ENCODE data around the gene C10orf53.
"Not testable (repeated sequence)": the region's sequence is repeated elsewhere in the genome, so short reads cannot be mapped to it uniquely, and the experiment has no call there.

The C10orf53 gene

DNA sequence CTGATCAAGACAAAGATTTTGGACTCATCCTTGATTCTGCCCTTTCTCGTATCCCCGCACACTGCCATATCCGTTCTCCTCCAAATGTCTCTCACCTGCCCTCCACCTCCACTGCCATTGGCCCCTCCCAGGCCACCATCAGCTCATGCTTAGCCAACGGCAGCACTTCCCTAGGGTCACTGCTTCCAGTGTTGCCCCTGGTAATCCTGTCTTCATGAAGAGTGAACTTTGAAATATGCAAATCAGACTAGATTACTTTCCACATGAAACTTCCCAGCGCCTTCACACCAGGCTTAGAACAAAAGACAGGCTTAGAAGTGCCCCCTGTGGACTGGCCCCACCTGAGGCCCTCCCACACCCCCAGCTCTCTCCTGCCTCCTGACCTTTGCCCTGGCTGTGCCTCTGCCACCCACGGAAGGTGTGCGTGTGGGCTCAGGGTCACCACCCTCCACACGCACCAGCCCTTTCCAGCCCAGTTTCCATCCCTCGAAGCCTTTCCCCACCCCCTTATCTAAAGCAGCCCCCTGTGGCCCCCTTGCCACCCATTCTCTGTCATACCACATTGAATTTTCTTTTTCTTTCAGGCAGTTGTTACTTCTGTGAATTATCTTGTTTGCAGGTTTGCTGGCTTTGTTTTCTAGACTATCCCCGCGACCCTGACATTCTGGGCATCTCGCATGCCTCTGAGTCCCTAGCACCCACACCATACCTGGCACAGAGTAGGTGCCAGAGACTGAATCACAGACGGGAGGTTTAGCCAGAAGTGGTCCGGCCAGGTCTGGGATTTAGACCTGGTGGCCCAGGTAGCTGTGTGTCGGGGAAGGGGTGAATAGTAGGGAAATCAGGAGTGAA, 26.8 kb upstream of the C10orf53 start:
- no peak for DNase-seq

DNA sequence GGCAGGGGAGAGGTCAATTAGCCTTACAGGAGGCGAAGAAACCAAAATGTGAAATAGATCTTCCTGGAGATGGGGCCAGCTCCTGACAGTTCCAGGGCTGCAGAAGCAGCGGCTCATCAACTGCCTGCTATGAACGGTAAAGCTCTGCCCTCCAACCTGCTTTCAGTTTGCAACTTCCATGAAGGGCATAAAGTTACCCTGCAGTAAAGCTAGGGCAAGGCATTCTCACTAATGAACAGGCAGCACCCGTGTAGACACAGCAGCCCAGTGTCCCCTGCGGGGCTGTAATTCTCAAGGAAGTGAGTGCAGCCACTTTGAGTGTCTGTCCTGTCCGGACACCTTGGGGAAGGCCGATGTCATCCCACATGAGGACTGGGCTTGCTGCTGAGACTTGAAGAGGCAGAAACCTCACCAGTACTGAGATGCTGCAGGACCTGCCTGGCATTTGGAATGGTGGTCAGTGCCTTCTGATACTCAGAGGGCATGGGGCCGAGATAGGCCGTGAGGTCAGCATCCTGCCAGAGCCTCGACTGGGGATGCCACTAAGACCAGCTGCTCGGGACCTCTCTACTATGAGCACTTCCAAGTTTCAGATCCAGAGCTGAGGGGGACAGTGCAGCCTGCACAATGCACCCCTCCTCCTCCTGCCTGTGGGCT, 26.1 kb upstream of the C10orf53 start:
- DNase-seq: no peak

DNA sequence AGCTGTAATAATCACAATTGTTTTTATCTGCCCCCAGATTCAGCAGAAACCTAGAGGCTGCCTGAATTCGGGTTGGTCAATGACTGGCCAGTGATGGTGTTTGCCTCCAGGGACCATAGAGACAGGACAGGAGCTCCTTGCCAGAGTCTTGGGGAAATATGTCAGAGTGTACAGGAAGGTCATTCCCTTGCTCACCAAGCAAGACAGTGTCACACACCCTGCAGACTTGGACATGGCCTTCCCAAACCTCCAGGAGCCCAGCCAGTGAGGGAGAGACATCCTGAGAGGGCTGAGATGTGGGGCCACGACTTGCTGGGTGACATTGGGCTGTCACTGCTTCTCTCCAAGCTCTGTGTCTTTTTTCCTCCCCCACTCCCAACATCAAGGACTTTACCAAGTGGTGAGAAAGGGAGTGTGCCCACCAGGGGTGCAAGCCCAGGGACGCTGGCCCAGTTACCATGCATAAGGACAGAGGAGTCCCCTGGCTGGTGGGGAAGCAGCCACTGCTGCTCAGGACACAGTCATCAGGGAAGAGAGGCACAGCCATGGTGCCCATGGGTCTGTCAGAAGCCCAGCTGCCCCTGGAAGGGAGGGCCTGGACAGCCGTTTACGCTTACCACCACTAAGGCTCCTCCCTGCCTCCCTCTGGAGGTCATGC, 25.3 kb upstream of the C10orf53 start:
- no peak for DNase-seq

DNA sequence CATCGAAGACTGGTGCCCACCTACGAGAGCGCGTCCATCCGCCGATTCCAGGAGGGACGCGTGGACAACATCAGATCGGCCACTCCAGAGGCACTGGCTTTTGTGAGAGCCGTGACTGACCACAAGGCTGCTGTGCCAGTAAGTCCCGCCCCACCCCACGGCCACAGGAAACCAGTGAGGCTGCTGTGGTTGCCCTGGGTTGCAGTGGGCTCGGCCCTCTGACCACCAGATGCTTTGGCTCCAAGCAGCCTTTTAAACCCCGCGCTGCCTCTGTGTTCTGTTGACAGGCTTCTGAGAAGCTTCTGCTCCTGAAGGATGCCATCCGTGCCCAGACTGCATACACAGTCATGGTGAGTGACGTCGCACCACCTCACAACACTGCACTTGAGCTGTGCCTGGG, 24.4 kb upstream of the C10orf53 start:
- DNase-seq: no peak

DNA sequence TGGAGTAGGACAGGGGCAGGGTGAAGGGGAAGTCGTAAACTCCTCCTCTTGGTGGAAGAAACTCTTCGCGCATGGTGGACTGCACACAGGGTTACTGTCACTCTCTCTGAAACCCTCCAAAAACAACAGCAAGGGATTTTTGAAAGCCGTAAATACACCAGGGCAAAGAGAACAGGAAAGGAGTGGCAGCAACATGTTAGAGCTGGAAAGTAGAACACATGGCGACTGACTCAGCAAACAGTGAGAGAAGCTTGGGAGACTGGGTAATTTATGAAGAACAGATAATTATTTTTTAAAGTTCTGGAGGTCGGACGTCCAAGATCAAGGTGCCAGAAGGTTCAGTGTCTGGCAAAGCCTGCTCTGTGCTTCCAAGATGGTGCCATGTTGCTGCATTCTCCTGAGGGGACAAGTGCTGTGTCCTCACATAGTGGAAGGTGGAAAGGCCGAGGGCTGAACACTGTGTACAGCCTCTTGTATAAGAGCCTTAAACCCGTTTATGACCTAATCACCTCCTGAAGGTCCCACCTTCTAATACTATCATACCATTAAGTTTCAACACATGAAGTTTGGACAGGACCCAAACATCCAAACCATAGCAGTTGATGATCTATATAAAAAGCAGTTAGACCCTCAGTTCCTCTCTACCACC, 22.5 kb upstream of the C10orf53 start:
- no peak for DNase-seq

DNA sequence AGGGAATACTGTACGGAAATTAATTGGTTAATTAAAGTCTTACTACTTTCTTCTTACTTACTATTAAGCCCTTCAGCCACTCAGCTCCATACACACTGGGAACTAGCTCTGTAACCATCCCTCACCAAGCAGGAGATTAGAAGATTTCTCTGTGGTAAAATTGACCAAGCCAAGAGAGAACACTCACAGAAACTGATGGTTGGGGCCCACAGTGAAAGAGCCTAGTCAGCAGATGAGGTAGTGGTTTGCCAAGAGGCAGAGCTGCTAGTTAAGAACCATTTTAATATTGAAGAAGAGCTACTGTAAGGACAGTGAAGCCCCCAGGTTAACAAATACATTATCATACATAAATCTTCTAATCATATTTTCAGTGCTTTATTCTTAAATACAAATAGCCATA, 21.8 kb upstream of the C10orf53 start:
- no peak for DNase-seq

DNA sequence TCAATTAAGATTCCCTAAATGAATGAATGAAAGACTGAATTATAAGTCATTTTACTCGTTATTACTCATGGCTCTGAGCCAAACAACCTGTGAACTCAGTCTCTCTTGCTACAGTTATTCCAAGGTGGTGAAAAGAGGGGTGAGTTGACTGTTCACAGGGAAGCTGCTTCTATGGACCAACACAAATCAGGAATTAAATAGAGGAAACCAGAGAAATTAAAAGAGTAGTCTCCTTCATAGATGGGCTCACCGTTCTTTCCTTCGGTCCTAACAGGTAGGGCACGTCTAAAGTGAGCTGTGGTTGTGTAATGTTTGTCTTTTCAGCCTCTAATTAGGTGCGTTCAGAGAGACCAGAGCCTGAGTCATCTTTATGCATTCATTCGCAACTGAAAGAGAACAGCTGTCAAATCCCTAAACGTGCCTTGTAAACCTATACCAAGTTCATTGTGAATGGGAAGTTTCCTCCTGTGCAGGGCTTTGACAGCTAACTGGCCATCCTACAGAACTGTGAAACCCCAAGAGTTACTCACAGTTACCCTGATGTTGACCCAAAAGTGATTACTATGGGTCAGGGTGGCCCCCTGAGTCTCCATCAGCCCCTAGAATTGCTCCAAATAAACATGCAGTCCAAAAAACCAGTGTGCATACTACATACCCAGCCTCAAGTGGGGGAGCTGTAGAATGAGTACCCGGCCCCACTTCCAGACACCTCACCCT, 18.2 kb upstream of the C10orf53 start:
- no peak for DNase-seq

DNA sequence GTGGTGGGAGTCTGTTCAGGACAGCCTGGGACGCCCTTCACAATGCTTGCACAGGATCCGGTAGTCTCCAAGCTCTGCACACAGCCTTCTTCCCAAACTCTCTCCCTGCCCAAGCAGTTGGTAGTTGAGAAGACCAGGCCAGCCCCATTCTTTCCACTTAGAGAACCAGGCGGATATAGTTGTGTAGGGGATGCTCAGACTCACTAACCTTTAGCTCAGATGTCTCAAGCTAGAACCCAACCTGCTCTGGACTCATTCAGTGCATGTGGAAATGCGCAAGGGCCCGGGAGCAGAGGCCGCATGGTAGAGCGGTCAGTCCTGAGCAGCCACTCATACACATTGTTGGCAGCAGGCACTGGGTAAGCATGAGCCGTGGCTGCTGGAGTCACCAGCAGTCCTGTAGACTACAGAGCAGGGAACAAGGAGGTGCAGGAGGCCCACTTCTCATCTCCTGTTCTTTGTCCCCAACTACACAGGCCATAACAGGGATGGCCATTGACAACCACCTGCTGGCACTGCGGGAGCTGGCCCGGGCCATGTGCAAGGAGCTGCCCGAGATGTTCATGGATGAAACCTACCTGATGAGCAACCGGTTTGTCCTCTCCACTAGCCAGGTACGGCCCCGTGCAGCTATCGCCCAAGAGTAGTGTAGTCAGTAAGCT, 17.2 kb upstream of the C10orf53 start:
- no peak for DNase-seq

DNA sequence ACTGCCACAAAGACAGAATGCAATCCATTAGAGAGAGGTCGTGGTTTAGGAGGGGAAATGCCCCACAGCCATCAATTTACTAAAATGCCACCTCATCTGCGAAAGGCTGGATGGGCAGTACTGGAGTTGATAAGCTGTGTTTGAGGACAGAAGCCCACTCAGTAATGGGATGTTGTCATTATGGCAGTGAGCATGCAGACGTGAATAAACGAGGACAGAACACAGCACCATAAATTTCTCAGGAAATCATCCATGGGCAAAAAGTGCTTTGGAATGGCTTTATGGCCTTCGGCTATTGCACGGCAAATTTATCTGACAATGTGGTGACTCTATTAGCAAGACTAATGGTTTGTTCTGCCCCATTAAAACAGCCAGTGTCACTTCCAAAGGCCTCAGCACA, 15.9 kb upstream of the C10orf53 start:
- no peak for DNase-seq

DNA sequence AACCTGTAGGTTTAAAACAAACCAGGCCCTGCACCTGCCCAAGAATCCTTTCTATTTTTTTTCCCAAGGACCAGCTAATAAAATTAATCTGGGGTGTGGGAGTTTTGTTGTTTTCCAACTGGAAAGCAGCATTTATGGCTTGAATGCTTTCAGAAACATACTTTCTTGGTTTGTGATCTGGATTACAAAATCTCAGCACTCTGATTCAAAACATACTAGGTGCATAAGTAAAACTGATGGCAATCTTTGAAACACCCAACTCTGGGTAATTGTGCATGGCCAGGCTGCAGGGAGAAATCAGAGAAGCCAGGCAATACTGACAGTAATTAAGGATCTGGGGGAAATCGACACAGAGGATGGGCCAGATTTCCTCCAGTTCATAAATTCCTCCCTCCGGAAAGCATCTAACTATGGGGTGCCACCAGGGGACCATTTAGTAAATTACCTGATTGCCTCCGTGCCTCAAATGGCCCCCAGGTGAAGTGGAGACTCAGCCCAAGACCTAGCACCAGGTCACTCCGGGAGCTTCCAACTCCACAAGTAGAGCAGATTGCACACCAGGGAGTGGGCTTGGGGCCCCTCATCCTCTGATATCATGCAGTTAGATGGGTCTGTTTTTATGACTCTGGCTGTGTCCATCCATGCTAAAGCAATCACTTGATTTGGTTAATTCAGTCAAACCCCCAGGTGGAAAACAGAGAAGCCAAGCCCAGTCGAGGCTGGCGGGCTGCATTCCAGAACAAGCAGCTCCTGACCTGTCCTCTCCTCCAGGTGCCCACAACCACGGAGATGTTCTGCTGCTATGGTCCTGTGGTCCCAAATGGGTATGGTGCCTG, 15.2 kb upstream of the C10orf53 start:
- no peak for DNase-seq

DNA sequence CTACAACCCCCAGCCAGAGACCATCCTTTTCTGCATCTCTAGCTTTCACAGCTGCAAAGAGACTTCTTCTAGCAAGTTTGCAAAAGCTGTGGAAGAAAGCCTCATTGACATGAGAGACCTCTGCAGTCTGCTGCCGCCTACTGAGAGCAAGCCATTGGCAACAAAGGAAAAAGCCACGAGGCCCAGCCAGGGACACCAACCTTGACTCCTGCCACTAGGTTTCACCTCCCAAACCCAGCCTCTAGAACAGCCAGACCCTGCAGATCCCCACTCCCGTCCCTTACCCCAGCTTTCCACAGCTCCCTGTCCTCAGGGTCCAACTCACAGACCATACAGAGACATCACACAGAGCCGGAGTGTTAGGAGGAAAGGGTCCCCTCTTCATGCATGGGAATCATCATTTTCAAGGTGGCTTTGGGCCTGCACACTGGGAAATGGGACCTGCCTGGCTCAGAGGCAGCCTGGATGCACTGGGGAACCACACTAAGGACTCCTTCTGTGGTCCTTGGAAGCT, 14.6 kb upstream of the C10orf53 start:
- DNase-seq: no peak

DNA sequence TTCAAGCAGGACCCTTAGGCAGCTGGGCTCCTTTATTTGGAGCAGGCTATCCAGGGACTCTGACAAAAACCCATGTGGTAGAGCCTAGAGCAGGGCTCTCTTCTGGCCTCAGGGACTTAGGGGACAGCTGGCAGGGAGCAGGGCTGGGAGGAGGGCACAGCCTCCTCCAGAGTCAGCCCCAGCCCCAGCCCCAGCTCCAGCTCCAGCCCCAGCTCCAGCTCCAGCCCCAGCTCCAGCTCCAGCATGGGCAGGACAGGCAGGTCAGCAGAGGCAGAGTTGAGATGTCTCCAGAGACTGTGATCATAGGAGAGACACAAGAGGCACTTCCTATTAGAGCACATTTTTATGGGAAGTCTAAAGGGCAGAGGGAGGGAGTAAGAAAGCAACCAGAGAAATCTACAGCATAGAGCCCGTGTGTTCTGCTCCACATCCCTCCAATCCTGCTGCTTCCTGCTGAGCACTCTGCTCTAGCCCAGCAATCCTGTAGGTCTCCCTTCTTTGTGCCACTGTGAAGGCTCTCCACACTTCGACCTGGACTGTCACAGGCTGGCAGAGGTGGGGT, 13.3 kb upstream of the C10orf53 start:
- no peak for DNase-seq

DNA sequence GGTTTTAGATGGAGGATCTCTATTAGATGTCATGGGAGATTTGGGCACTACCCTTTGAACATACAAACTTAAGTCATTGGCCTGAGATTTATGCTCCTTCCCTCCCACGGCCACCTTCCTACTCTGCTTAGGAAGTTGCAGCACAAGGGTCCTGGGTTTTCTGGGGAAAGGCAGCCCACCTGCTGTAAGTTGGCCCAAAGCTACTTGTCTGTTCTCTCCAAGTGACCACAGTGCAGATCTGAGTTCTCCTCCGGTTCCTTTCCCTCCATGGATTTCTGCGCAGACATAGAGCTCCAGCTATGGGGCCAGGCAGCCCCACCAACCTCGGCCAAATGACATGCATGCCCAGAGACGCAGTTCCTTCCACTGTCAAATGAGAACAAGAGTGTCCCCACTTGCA, 12.8 kb upstream of the C10orf53 start:
- no peak for DNase-seq

DNA sequence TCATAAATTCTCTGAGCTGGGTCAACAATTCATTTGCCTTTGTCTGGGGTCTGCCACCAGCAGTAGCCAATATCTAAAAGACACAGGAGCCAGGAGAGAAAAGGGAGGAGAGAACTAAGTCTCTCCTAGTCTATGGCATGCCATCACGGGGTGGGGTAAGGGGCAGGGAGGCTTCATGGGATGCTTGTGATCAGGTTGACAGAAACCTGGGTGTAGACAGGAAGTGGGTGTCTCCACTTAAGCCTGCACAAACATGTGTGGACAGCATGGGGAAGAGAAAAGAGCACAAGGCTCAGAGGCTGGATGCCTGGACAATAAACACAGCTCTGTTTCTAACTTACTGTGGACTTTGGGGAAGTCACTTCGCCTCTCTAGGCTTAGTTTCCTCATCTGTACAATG, 11.5 kb upstream of the C10orf53 start:
- DNase-seq: no peak

DNA sequence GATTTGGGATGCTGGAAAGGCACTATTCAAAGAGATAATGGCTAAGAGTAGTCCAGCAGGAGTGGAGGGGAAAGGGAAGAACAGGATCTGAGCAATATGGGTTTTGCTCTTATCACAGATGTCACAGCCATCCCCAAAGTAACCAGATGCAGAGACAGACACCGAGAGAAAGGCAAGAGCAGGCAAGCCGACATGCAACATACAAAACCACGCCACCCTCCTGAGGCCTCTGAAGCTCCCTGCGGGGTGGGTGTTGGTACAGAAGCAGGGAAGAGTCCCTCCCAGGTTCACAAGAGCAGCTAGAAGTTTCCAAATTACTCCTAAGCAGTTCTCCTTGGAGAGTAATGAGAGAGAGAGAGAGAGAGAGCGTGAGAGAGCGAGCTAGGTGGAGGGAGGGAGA, 10.8 kb upstream of the C10orf53 start:
- no peak for DNase-seq

DNA sequence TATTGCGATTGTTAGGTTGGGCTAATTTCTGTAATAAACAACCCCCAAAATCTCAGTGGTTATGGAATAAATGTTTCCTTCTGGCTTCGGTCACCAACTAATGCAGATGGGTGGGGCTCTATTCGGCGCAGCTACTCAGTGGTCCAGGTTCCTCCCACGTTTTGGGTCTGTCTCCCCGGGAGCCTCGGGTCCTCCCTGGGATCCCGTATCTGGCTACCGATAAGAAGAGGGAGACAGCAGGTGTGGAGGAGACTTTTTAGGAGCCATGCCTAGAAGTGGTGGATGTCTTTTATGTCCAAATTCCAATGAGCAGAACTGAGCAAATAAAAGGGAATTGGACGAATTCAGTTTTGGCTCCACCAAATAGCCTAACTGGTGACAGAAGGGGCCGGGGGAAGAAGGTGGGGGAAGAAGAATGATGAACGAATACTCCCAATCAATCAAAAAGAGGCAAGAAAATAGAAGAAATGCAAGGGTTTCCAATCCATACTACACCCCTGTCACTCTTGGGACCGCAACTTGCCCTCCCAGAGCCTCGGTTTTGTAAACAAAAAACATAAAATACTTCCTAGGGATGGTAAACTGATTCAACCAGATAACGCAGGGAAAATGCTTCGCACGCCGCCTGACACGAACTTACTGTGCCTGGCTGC, 498 bp upstream of the C10orf53 start:
- no peak for DNase-seq

DNA sequence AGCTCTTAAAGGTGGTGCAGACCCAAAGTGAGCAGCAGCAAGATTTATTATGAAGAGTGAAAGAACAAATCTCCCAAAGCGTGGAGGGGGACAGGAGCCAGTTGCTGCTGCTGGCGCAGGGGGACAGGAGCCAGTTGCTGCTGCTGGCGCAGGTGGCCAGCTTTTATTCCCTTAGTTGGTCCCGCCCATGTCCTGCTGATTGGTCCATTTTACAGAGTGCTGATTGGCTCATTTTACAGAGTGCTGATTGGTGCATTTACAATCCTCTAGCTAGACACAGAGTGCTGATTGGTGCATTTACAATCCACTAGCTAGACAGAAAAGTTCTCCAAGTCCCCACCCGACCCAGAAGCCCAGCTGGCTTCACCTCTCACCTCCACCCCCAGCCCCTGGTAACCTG, 3.0 kb downstream of the C10orf53 start:
- DNase-seq: not testable (repeated sequence)

DNA sequence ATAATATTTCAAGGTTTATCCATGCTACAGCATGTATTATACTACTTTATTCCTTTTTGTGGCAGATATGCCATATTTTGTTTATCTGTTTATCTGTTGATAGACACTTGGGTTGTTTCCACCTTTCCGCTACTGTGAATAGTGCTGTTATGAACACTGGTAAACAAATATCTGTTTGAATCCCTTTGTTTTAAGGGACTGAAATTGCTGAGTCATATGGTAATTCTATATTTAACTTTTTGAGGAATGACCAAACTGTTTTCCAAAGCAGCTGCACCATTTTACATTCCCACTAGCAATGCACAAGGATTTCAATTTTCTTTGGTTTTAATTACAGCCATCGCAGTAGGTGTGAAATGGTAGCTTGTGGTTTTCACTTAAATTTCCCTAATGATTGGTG, 3.4 kb downstream of the C10orf53 start:
- no peak for DNase-seq

DNA sequence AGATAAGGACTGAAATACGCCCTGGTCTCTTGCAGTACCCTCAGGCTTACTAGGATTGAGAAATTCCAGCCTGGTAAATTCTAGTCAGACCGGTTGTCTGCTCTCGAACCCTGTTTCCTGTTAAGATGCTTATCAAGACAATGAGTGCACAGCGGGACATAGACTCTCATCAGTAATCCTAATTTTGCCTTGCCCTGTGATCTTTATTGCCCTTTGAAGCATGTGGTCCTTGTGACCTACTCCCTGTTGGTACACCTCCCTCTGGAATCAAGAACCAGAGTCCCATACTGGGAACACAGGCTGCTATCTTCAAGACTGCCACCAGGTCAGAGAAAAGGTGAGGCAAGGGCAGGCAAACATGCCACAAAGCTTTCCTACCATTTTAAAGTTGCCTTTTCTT, 7.2 kb downstream of the C10orf53 start:
- DNase-seq: no peak

Data from amygdala (tissue), 56 donors.